H9 (cell line): ENCODE data around the gene HTR1E. TPM values are rescaled to one million over a fixed set of nuclear protein-coding genes. Genes with fewer than 3 reads are reported as not detected.

ENCODE experiments used
- DNase-seq: peaks from one replicate; pipeline ENCODE4 v3.0.0-alpha.2; 2017
- H2AFZ ChIP-seq: one replicate; pipeline ENCODE4 v1.6.1; 2013; ENCODE audit warnings: mild to moderate bottlenecking, low read length, control low read depth, moderate library complexity
- H2AK5ac ChIP-seq: 2 replicates; pipeline ENCODE4 v1.6.1; 2013; ENCODE audit warnings: low read length, control low read depth, mixed read lengths; ENCODE audit not compliant: insufficient read length
- H2BK120ac ChIP-seq: one replicate; pipeline ENCODE4 v1.6.1; 2013; ENCODE audit warnings: low read depth, mild to moderate bottlenecking, low read length, control low read depth, inconsistent platforms; ENCODE audit not compliant: poor library complexity, severe bottlenecking
- H2BK12ac ChIP-seq: 2 replicates; pipeline ENCODE4 v1.6.1; 2013; ENCODE audit warnings: low read length, control low read depth, mixed read lengths, low read depth; ENCODE audit not compliant: insufficient read length
- H2BK15ac ChIP-seq: 2 replicates; pipeline ENCODE4 v1.6.1; 2013; ENCODE audit warnings: low read depth, low read length, control low read depth
- H2BK20ac ChIP-seq: one replicate; pipeline ENCODE4 v1.6.1; 2013; ENCODE audit warnings: low read depth, mild to moderate bottlenecking, low read length, control low read depth, inconsistent platforms; ENCODE audit not compliant: poor library complexity, severe bottlenecking
- H2BK5ac ChIP-seq: 2 replicates; pipeline ENCODE4 v1.6.1; 2013; ENCODE audit warnings: low read length, control low read depth, mixed read lengths; ENCODE audit not compliant: insufficient read length
- H3K14ac ChIP-seq: 2 replicates; pipeline ENCODE4 v1.6.1; 2013; ENCODE audit warnings: low read length, control low read depth; ENCODE audit not compliant: insufficient read depth
- H3K18ac ChIP-seq: 2 replicates; pipeline ENCODE4 v1.6.1; 2013; ENCODE audit warnings: low read depth, mild to moderate bottlenecking, mixed read lengths, low read length, control low read depth; ENCODE audit not compliant: insufficient read length
- H3K23ac ChIP-seq: 2 replicates; pipeline ENCODE4 v1.6.1; 2013; ENCODE audit warnings: low read length, control low read depth, mixed read lengths, low read depth; ENCODE audit not compliant: insufficient read length
- H3K23me2 ChIP-seq: 2 replicates; pipeline ENCODE4 v1.6.1; 2013; ENCODE audit warnings: low read depth, mild to moderate bottlenecking, mixed read lengths, low read length, control low read depth; ENCODE audit not compliant: insufficient read length, poor library complexity, severe bottlenecking
- H3K27ac ChIP-seq: 2 replicates; pipeline ENCODE4 v1.5.1; 2013; ENCODE audit warnings: low read length, control low read depth, mixed read lengths, low read depth; ENCODE audit not compliant: insufficient read length
- H3K27me3 ChIP-seq: 2 replicates; pipeline ENCODE4 v1.6.1; 2013; ENCODE audit warnings: low read length, control low read depth, inconsistent platforms; ENCODE audit not compliant: insufficient read depth
- H3K4ac ChIP-seq: 2 replicates; pipeline ENCODE4 v1.6.1; 2013; ENCODE audit warnings: low read depth, mild to moderate bottlenecking, control low read depth, inconsistent platforms, low read length, moderate library complexity
- H3K4me1 ChIP-seq: 2 replicates; pipeline ENCODE4 v1.6.1; 2013; ENCODE audit warnings: low read length, control low read depth, inconsistent platforms; ENCODE audit not compliant: insufficient read depth
- H3K4me2 ChIP-seq: 2 replicates; pipeline ENCODE4 v1.6.1; 2013; ENCODE audit warnings: low read length, control low read depth, mixed read lengths; ENCODE audit not compliant: insufficient read length, insufficient read depth
- H3K56ac ChIP-seq: 2 replicates; pipeline ENCODE4 v1.6.1; 2013; ENCODE audit warnings: low read depth, mild to moderate bottlenecking, mixed read lengths, low read length, control low read depth; ENCODE audit not compliant: insufficient read length
- H3K79me1 ChIP-seq: 2 replicates; pipeline ENCODE4 v1.6.1; 2013; ENCODE audit warnings: low read depth, mild to moderate bottlenecking, moderate library complexity, low read length, control low read depth, inconsistent platforms; ENCODE audit not compliant: insufficient read depth, poor library complexity, severe bottlenecking
- H3K79me2 ChIP-seq: 2 replicates; pipeline ENCODE4 v1.6.1; 2013; ENCODE audit warnings: low read length, control low read depth, inconsistent platforms; ENCODE audit not compliant: insufficient read depth
- H3K9ac ChIP-seq: 2 replicates; pipeline ENCODE4 v1.6.1; 2013; ENCODE audit warnings: low read length, control low read depth, mixed read lengths; ENCODE audit not compliant: insufficient read length; ENCODE audit errors: extremely low read depth
- H3K9me3 ChIP-seq: one replicate; pipeline ENCODE4 v1.6.1; 2013; ENCODE audit warnings: low read depth, low read length, inconsistent platforms; ENCODE audit not compliant: control insufficient read depth
- H3T11ph ChIP-seq: one replicate; pipeline ENCODE4 v1.6.1; 2013; ENCODE audit warnings: mild to moderate bottlenecking, low read length, control low read depth, inconsistent platforms
- H4K20me1 ChIP-seq: one replicate; pipeline ENCODE4 v1.6.1; 2013; ENCODE audit not compliant: control insufficient read depth, insufficient read length, insufficient read depth
- H4K5ac ChIP-seq: 2 replicates; pipeline ENCODE4 v1.6.1; 2013; ENCODE audit warnings: low read depth, mild to moderate bottlenecking, mixed read lengths, low read length, control low read depth; ENCODE audit not compliant: insufficient read length
- H4K8ac ChIP-seq: replicated peaks from 2 replicates; pipeline ENCODE4 v1.6.1; 2013; ENCODE audit warnings: low read length, control low read depth, mixed read lengths, low read depth; ENCODE audit not compliant: insufficient read length
- H4K91ac ChIP-seq: 2 replicates; pipeline ENCODE4 v1.6.1; 2013; ENCODE audit warnings: low read depth, mild to moderate bottlenecking, moderate library complexity, mixed read lengths, low read length, control low read depth; ENCODE audit not compliant: insufficient read length
- H3K27ac Mint-ChIP-seq, 3 experiments: 2 replicates in 2 of 3; 3 replicates in 1 of 3; pipeline ENCODE4 v1.8.0; 2020 to 2021; ENCODE audit warnings: mixed read lengths in 3 of 3, mild to moderate bottlenecking in 1 of 3, moderate library complexity in 1 of 3
- H3K27me3 Mint-ChIP-seq: 2 replicates; pipeline ENCODE4 v1.8.0; 2021; ENCODE audit warnings: low read depth, mild to moderate bottlenecking, moderate library complexity, mixed read lengths
- H3K36me3 Mint-ChIP-seq, 3 experiments: 2 replicates in 2 of 3; 3 replicates in 1 of 3; pipeline ENCODE4 v1.8.0; 2020 to 2021; ENCODE audit warnings: low read depth in 3 of 3, mixed read lengths in 3 of 3; ENCODE audit not compliant: insufficient read depth in 1 of 3
- H3K4me1 Mint-ChIP-seq, 2 experiments: 2 replicates each; pipeline ENCODE4 v1.8.0; 2020; ENCODE audit warnings: mixed read lengths in 2 of 2
- H3K4me3 Mint-ChIP-seq, 2 experiments: 2 replicates in 1 of 2; 3 replicates in 1 of 2; pipeline ENCODE4 v1.8.0; 2020 to 2021; ENCODE audit warnings: mild to moderate bottlenecking in 2 of 2, mixed read lengths in 2 of 2, moderate library complexity in 1 of 2
- H3K9me3 Mint-ChIP-seq, 2 experiments: 2 replicates in 1 of 2; 3 replicates in 1 of 2; pipeline ENCODE4 v1.8.0; 2020; ENCODE audit warnings: mild to moderate bottlenecking in 2 of 2, mixed read lengths in 2 of 2, moderate library complexity in 1 of 2
- CTCF ChIP-seq: fragments of 200-600 bp; sonication (generic); conservative IDR thresholded peaks from 3 replicates; pipeline ENCODE4 v1.8.0; 2021; ENCODE audit warnings: antibody characterized with exemption, mild to moderate bottlenecking
- WGBS: extraction: QIAGEN DNeasy Blood & Tissue Kit; methylation state at CpG from one replicate; pipeline ENCODE4 v1.1.7; 2013; ENCODE audit warnings: missing lambda C conversion rate, low lambda C conversion rate, mixed read lengths; ENCODE audit not compliant: insufficient read length; ENCODE audit errors: extremely low coverage; 5-methylcytosine and 5-hydroxymethylcytosine counted together
- total RNA-seq: library from RNA; stranded (reverse); gene quantifications from 2 replicates; pipeline ENCODE4 v1.2.1, GENCODE V29; 2021

Gene HTR1E
- total RNA-seq, 1 experiment from 2014 or later = not detected

GRCh38 chr6:86961455-86962200 is 24.3 kb downstream of the HTR1E start:
- Histone ChIP-seq H4K5ac (no peak overlapping the region), H3K23me2 (no peaks in the 10 kb centered on the region), H3K27me3 (no peaks in the 10 kb centered on the region), H2AFZ (no peak overlapping the region), H3K23ac (no peak overlapping the region), H3K79me2 (no peaks in the 10 kb centered on the region), H3K4me2 (no peak overlapping the region), H3T11ph (no peak overlapping the region), H3K56ac (no peak overlapping the region), H3K14ac (no peak overlapping the region), H3K9ac (no peak overlapping the region), H3K9me3 (no peaks in the 10 kb centered on the region), H2BK5ac (no peak overlapping the region), H4K91ac (no peak overlapping the region), H4K8ac (no peak overlapping the region), H2BK12ac (no peak overlapping the region), H3K79me1 (no peaks in the 10 kb centered on the region), H3K4me1 (no peaks in the 10 kb centered on the region), H4K20me1 (no peaks in the 10 kb centered on the region), H2BK20ac (no peak overlapping the region), H3K27ac (no peak overlapping the region), H2BK120ac (no peak overlapping the region), H3K4ac (no peak overlapping the region), H2AK5ac (no peak overlapping the region), H2BK15ac (no peak overlapping the region), H3K18ac (no peak overlapping the region)
- H3K27me3 Mint-ChIP-seq = no peaks in the 10 kb centered on the region
- peaks cover 0 to 3% of the 10 kb centered on the region in 2 experiments; a peak in 2 of 5 replicates for H3K9me3 Mint-ChIP-seq
- whole genome bisulfite sequencing = no CpG with 5 or more reads among the region's 8 CpGs
- no peaks in the 10 kb centered on the region for H3K4me1 Mint-ChIP-seq
- DNase-seq = no peak
- H3K27ac Mint-ChIP-seq = no peak overlapping the region
- H3K36me3 Mint-ChIP-seq = no peaks in the 10 kb centered on the region
- H3K4me3 Mint-ChIP-seq = no peak overlapping the region
- no peak for TF ChIP-seq CTCF
